GM18498 (cell line): ENCODE data around the gene ADIPOR2.
"Not testable (repeated sequence)": the region's sequence is repeated elsewhere in the genome, so short reads cannot be mapped to it uniquely, and the experiment has no call there.

ENCODE experiments used
- ATAC-seq: cut with Tn5 transposase; IDR thresholded peaks from one replicate; pipeline ENCODE4 v1.9.1; 2021; ENCODE audit warnings: mild to moderate bottlenecking, moderate library complexity; ENCODE audit not compliant: unreplicated experiment

ADIPOR2 gene

DNA sequence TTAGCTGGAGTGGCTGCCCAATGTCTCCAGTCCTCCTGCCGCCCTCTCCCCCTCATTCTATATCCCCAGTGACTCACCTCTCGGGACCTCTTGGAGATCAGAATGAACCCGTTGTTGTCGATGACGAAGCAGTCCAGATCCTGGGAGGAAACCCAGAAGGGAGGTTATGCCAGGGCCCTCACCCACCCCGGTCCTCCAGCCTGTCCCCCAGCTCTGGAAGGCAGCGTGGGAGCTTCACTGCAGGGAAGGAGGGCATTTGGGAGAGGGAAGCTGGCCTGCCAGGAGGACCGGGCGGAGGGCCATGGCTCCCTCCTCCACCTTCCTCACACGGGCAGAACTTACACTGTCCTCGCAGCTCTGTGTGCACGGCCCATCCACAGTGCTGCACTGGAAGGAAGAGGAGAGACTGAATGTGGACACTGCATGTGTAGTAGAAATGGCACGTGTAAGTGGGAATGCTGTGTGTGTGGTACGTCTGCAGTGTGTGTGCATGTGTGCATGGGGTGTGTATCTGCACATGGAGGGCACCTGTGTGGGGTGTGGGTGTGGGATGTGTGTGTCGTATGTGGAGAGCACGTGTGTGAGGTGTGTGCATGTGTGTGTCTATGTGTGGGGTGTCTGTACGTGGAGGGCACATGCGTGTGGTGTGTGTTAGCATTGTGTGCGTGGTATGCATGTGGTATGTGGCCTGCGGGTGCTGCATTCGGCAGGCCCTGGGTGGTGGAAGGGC lies 119.5 kb downstream of the ADIPOR2 start:
- no peak for ATAC-seq

DNA sequence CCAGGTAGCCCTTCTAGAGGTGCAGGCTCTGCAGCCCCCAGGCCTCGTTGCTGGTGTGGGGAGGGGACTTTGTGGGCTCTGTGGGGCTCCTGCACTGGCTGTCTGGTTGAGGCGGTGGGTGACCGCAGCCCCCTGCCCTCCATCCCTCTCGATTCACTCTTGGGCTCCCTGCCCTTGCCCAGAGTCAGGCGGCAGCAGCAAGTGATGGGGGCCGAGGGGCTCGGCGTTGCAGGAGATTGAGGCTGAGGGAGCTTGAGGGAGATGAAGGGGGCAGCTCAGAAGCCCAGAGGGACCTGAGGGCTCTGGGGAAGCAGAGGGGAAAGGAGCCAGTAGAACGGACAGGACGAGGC lies 120.0 kb downstream of the ADIPOR2 start:
- ATAC-seq, result no peak

- no peak for ATAC-seq
Observed at GRCh38 chr12:1811281-1811947, 120.5 kb downstream of the ADIPOR2 start.

- ATAC-seq, result no peak
Observed at GRCh38 chr12:1811948-1812291, 121.0 kb downstream of the ADIPOR2 start.

GRCh38 chr12:1812650-1813302 lies 121.9 kb downstream of the ADIPOR2 start:
- no peak for ATAC-seq

DNA sequence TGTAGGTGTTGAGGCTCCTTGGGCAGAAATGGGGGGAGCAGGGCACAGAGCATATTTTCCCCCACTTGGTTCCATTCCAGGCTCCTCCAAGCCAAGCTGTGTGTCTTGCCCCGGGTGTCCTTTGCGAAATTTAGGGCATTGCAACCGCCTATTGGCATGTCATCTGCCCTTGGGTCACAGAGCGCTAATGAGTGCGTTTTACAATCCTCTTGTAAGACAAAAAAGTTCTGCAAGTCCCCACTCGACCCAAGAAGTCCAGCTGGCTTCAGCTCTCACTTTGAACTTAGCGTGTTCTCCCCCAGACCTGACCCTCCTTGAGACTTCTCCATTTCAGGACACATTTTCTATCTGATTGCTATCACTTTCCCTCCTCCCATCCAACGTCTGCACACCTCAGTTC lies 123.4 kb downstream of the ADIPOR2 start:
- no peak for ATAC-seq

DNA sequence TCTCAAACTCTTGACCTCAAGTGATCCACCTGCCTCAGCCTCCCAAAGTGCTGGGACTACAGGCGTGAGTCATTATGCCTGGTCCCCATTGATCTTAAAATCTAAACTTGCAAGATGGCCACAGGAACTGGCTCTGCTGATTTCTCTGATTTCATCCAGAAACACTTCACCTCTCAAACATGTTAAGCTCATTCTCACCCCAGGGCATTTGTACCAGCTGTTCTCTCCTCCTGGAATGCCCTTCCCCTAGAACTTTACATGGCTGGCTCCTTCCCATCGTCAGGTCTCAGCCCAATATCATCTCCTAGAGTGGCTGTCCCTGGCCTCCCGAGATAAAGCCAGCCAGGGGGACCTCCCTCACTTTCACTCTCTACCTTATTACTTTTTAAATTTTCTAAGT lies 124.2 kb downstream of the ADIPOR2 start:
- no peak for ATAC-seq

- ATAC-seq, result no peak
Observed at GRCh38 chr12:1815814-1816729, 125.2 kb downstream of the ADIPOR2 start.

DNA sequence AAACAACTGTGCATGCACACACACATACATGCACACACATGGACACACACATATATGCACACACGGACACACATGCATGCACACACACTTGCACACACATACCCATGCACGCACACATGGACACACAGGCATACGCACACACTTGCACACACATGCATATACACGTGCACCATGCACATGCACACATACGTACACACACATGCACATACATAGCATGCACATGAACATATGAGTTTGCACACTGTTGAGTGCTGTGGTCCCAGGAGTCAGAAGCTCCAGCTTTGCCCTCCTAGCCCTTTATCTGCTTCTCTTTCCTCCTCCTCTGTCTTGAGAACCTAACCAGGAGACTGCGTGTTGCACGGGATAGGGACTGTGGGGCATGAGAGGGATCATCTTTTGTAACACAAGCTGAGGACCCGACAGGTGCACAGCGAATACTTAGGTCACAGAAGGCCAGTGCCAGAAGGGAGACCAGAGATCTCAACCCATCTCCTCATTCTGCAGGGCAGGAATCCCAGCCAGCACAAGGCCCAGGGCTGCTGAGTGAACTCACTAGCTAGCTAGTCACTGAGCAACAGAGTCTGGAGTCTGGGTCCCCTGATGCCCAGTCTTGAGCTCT lies 126.0 kb downstream of the ADIPOR2 start:
- no peak for ATAC-seq

- ATAC-seq, result not testable (repeated sequence)
Observed at GRCh38 chr12:1817928-1818327, 127.1 kb downstream of the ADIPOR2 start.

- ATAC-seq, result no peak
Observed at GRCh38 chr12:1819050-1819449, 128.2 kb downstream of the ADIPOR2 start.

DNA sequence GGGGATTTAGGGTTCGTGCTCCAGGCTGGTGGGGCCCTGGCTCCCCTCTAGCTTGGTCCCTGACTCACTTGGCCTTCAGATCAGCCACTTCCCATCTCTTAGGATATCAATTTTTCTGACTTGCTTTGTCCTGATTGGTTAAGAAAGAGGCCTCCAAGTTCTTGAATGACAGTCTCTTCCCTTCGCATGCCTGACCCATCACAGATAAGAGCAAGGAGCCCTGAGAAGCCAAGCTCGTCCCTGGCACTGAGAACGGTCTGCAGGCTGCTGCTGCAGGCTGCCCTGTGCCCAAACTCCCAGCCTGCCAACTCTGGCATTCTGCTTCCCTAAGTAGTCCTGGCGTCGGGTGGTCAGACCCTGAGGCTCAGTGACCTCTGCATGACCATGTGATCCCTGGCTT lies 128.7 kb downstream of the ADIPOR2 start:
- no peak for ATAC-seq

- ATAC-seq, result no peak
Observed at GRCh38 chr12:1820191-1820895, 129.5 kb downstream of the ADIPOR2 start, which contains the start of gene LRTM2. Gene LRTM2 (plus strand): TSS chr12:1820565. CDS start chr12:1828149, 7,584 bp downstream.

DNA sequence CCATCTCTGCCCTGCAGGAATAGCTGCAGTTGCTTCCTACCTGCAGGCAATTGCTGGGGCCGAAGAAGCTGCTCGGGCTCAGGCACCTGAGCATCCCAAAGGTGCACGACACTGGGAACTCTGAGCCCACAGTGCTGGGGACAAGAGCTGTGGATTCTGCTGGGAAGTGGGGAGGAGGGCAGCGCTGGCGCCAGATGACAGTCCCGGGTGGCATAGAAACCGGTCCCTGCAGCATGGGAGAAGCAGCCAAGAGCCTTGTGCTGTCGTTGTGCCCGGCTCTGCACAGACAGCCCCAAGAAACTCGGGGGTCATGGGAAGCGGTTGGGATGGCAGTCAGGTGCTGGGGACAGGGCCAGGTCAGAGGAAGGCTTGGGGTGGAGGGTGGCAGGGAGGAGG lies 130.0 kb downstream of the ADIPOR2 start:
- ATAC-seq, result no peak

- ATAC-seq, result no peak
Observed at GRCh38 chr12:1821805-1822204, 130.9 kb downstream of the ADIPOR2 start.

DNA sequence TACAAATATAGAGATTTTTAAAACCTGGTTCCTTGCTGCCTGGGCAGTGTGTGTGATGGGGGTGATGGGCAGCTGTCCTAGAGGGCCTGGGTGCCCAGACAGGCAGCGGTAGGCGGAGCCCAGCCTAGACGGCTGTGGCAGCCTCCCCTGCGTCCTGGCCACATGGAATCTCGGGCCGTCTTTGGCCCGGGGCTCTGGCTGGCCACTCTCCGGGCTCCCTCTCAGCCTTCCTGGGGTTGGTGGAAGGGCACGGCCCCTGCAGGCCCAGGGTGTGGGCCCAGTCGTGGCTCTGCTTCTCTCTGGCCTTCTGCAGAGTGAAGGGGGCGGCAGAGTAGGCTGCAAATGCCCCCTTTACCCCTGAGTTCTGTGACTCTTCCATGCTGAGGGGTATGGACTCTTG lies 131.8 kb downstream of the ADIPOR2 start:
- no peak for ATAC-seq

- no peak for ATAC-seq
Observed at GRCh38 chr12:1823237-1823636, 132.4 kb downstream of the ADIPOR2 start.

DNA sequence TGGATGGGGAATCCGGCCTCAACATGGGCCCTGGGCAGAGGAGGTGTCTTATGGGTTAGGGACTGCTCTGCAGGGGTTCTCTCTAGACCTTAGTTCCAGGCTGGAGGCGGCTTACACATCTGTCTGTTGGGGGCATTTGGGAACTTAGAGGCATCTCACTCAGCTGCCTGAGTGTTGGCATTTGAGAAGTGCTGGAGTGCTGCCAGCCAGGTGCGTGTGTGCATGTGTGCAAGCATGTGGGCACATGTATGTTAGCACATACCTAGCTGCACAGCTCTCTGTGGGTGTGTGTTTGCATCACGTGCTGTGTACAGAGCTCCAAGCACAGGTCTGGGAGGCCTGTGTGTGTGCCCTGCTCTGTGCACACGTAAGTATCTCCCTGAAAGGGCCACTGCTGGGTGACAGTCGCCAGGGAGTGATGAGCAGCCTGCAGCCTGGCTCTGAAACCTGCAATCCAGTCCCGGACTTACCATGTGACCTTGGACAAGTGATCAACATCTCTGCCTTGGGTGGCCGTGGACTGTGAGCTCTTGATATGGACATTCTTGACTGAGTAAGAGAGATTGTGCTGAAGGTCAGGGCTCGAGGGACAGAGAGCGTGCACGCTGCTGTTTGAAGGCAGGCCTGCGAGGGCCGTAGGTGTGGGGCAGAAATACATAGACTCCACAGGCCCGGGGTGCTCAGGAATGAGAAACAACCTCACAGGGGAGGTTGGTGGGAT lies 134.7 kb downstream of the ADIPOR2 start:
- no peak for ATAC-seq

GRCh38 chr12:1826401-1826800 lies 135.5 kb downstream of the ADIPOR2 start:
- ATAC-seq, result no peak
